Hepatocyte (in vitro differentiated cells): ENCODE measurements around the gene AKT2.

Experiments used
- EZH2 ChIP-seq: fragments of 200-600 bp; sonication (generic); IDR thresholded peaks from 2 replicates; pipeline ENCODE4 v1.6.1; 2016; ENCODE audit warnings: antibody characterized with exemption, mild to moderate bottlenecking, borderline replicate concordance
- EZH2phosphoT487 ChIP-seq: fragments of 200-600 bp; sonication (generic); IDR thresholded peaks from one replicate; pipeline ENCODE4 v1.6.1; 2018; ENCODE audit warnings: antibody characterized with exemption, mild to moderate bottlenecking, low read depth, moderate library complexity; ENCODE audit not compliant: unreplicated experiment, severe bottlenecking
- TF ChIP-seq, protein P1 (sequence below): fragments of 200-600 bp; sonication (generic); IDR thresholded peaks from 2 replicates; pipeline ENCODE4 v1.5.1; 2016; ENCODE audit warnings: antibody characterized with exemption, mild to moderate bottlenecking; ENCODE audit not compliant: poor library complexity

DNA sequence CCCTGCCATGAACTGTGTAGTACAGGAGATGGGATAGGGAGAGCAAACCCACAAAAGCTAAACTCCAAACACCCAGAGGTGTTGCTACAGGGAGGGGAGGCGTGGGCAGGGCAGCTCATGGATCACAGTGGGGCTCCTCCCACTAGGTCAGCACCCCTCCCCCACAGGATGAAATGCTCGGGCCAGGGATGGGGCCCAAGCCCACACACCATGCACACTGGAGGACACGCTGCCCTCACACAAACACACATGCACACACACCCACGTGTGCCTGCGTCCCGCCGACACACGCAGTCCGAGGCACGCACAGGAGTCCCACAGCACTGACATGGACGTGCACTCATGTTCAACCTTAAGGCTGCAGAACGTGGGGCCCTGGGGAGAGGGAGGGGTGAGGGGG is 52.7 kb downstream of the AKT2 start:
- TF ChIP-seq EZH2 (no peak), EZH2phosphoT487 (no peak)
- TF ChIP-seq, protein P1, sequence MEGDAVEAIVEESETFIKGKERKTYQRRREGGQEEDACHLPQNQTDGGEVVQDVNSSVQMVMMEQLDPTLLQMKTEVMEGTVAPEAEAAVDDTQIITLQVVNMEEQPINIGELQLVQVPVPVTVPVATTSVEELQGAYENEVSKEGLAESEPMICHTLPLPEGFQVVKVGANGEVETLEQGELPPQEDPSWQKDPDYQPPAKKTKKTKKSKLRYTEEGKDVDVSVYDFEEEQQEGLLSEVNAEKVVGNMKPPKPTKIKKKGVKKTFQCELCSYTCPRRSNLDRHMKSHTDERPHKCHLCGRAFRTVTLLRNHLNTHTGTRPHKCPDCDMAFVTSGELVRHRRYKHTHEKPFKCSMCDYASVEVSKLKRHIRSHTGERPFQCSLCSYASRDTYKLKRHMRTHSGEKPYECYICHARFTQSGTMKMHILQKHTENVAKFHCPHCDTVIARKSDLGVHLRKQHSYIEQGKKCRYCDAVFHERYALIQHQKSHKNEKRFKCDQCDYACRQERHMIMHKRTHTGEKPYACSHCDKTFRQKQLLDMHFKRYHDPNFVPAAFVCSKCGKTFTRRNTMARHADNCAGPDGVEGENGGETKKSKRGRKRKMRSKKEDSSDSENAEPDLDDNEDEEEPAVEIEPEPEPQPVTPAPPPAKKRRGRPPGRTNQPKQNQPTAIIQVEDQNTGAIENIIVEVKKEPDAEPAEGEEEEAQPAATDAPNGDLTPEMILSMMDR = no peak
